HepG2 (cell line): ENCODE results near the gene STUB1. TPM values are rescaled to one million over a fixed set of nuclear protein-coding genes. Genes with fewer than 3 reads are reported as not detected.
A peak's percentile ranks its signal among the peaks of the same experiment; 100 is the strongest.

Experiments
- EEA1 ChIP-seq: sonication (generic); formaldehyde crosslinking; IDR thresholded peaks from 2 replicates; pipeline ENCODE4 v1.5.1; 2020; ENCODE audit warnings: mild to moderate bottlenecking, missing genetic modification reagents, borderline replicate concordance
- HDAC2 ChIP-seq: sonication (generic); formaldehyde crosslinking; IDR thresholded peaks from 2 replicates; pipeline ENCODE4 v1.4.0; 2020; ENCODE audit warnings: missing genetic modification reagents
- HDAC6 ChIP-seq: fragments of 200-600 bp; sonication (generic); IDR thresholded peaks from 2 replicates; pipeline ENCODE4 v1.7.0; 2017; ENCODE audit warnings: mild to moderate bottlenecking, antibody characterized with exemption, low read length, low read depth
- ZNF333 ChIP-seq: sonication (generic); formaldehyde crosslinking; IDR thresholded peaks from 2 replicates; pipeline ENCODE4 v1.4.0; 2020; ENCODE audit warnings: mild to moderate bottlenecking, missing genetic modification reagents, borderline replicate concordance
- ZNF543 ChIP-seq: sonication (generic); formaldehyde crosslinking; IDR thresholded peaks from 2 replicates; pipeline ENCODE4 v1.4.0; 2020; ENCODE audit warnings: mild to moderate bottlenecking, missing genetic modification reagents
- ZNF616 ChIP-seq: sonication (generic); formaldehyde crosslinking; IDR thresholded peaks from 2 replicates; pipeline ENCODE4 v1.5.0; 2020; ENCODE audit warnings: low read depth, mild to moderate bottlenecking, missing genetic modification reagents
- ZNF891 ChIP-seq: sonication (generic); formaldehyde crosslinking; IDR thresholded peaks from 2 replicates; pipeline ENCODE4 v1.5.0; 2020; ENCODE audit warnings: mild to moderate bottlenecking, missing genetic modification reagents
- ZSCAN31 ChIP-seq: sonication (generic); formaldehyde crosslinking; IDR thresholded peaks from 2 replicates; pipeline ENCODE4 v1.5.0; 2020; ENCODE audit warnings: low read depth, mild to moderate bottlenecking, missing genetic modification reagents
- polyA plus RNA-seq, 8 experiments: library from polyadenylated mRNA; depleted of rRNA in 3 of 8; stranded (reverse) in 7 of 8; unstranded in 1 of 8; fragments of >200 nt; fragmentation: Illumina TruSeq in 4 of 8; extraction: Trizol in 4 of 8; gene quantifications; 2 replicates each; pipeline versions ENCODE4 v1.2.1 to v1.2.3, GENCODE V29; 2011 to 2016; ENCODE audit warnings: low read depth in 4 of 8, missing spikeins in 1 of 8, mixed read lengths in 1 of 8; ENCODE audit not compliant: insufficient read depth in 1 of 8
- total RNA-seq, 5 experiments: library from RNA; depleted of rRNA; stranded (reverse); fragments of >200 nt; fragmentation: Illumina TruSeq; extraction: Trizol; gene quantifications; 2 replicates each; pipeline ENCODE4 v1.2.3, GENCODE V29; 2016; ENCODE audit warnings: low read depth in 1 of 5
- TF ChIP-seq, protein P1 (sequence below): IDR thresholded peaks from 2 replicates; pipeline ENCODE4 v1.6.1; 2016; ENCODE audit warnings: low read depth, control low read depth
- TF ChIP-seq, protein P2 (sequence below): sonication (generic); formaldehyde crosslinking; IDR thresholded peaks from 2 replicates; pipeline ENCODE4 v1.5.0; 2020; ENCODE audit warnings: missing genetic modification reagents
- TF ChIP-seq, protein P3 (sequence below): sonication (generic); formaldehyde crosslinking; IDR thresholded peaks from 2 replicates; pipeline ENCODE4 v1.8.0; 2023; ENCODE audit warnings: mild to moderate bottlenecking, missing genetic modification reagents
- TF ChIP-seq, protein P4 (sequence below): IDR thresholded peaks from 2 replicates; pipeline ENCODE4 v1.6.1; 2016; ENCODE audit warnings: missing compliant biosample characterization, missing genetic modification reagents, borderline replicate concordance
- TF ChIP-seq, protein P5 (sequence below): sonication (generic); formaldehyde crosslinking; IDR thresholded peaks from 2 replicates; pipeline ENCODE4 v1.5.0; 2020; ENCODE audit warnings: mild to moderate bottlenecking, missing genetic modification reagents
- TF ChIP-seq, protein P6 (sequence below): sonication (generic); formaldehyde crosslinking; IDR thresholded peaks from 2 replicates; pipeline ENCODE4 v1.5.0; 2020; ENCODE audit warnings: mild to moderate bottlenecking, missing genetic modification reagents
- TF ChIP-seq, protein P7 (sequence below): sonication (generic); formaldehyde crosslinking; IDR thresholded peaks from 2 replicates; pipeline ENCODE4 v1.8.1; 2023; ENCODE audit warnings: mild to moderate bottlenecking, moderate library complexity, missing genetic modification reagents

The STUB1 gene
- total and polyA plus RNA-seq, 2 of the 13 experiments (the other 11 are each of a cell fraction or from before 2014, with no cell fraction given), result 52.9 to 78.2 TPM

DNA sequence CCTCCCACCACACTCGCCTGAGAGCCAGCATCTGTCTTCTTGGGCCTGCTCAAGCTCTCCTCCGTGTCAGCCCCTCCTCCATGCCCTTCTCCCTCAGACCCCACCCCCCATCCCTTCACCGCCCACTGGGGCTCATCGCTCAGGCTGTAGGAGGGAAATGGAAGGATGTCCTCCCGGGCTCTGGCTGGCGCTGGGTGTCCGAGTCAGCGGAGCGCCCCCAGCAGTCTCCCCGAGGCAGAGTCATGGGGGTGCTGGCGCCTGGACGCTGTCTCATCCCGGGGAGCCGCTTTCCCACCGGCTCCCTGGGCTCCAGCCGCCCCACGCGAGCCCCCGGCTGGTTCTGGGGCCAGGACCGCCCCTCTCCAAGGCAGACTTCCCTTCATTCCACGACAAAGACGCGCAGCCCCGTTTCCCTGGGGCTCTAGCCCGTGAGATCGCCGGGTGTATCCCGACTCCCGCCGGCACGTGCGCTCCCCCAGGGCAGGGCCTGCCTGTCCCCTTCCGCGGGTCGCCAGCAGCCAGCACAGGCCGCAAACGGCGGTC lies 40.3 kb downstream of the STUB1 start (continued):
- TF ChIP-seq, protein P1, sequence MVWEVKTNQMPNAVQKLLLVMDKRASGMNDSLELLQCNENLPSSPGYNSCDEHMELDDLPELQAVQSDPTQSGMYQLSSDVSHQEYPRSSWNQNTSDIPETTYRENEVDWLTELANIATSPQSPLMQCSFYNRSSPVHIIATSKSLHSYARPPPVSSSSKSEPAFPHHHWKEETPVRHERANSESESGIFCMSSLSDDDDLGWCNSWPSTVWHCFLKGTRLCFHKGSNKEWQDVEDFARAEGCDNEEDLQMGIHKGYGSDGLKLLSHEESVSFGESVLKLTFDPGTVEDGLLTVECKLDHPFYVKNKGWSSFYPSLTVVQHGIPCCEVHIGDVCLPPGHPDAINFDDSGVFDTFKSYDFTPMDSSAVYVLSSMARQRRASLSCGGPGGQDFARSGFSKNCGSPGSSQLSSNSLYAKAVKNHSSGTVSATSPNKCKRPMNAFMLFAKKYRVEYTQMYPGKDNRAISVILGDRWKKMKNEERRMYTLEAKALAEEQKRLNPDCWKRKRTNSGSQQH (CRISPR knock-in tag), result no peak
- TF ChIP-seq, protein P2, sequence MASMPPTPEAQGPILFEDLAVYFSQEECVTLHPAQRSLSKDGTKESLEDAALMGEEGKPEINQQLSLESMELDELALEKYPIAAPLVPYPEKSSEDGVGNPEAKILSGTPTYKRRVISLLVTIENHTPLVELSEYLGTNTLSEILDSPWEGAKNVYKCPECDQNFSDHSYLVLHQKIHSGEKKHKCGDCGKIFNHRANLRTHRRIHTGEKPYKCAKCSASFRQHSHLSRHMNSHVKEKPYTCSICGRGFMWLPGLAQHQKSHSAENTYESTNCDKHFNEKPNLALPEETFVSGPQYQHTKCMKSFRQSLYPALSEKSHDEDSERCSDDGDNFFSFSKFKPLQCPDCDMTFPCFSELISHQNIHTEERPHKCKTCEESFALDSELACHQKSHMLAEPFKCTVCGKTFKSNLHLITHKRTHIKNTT (CRISPR knock-in tag), result no peak
- TF ChIP-seq ZNF891 (no peak), ZNF616 (CRISPR knock-in tag) (0 out of 2 replicates have a peak, but pooled peaks have one; percentile 10), EEA1 (CRISPR knock-in tag) (no peak), ZNF333 (CRISPR knock-in tag) (peak; percentile 39; the same call in 1 of the 2 replicates), ZSCAN31 (no peak), ZNF543 (no peak), HDAC2 (CRISPR knock-in tag) (no peak), HDAC6 (no peak)
- TF ChIP-seq, protein P3, sequence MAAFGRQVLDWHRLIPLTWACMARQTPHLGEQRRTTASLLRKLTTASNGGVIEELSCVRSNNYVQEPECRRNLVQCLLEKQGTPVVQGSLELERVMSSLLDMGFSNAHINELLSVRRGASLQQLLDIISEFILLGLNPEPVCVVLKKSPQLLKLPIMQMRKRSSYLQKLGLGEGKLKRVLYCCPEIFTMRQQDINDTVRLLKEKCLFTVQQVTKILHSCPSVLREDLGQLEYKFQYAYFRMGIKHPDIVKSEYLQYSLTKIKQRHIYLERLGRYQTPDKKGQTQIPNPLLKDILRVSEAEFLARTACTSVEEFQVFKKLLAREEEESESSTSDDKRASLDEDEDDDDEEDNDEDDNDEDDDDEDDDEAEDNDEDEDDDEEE, result no peak
- TF ChIP-seq, protein P4, sequence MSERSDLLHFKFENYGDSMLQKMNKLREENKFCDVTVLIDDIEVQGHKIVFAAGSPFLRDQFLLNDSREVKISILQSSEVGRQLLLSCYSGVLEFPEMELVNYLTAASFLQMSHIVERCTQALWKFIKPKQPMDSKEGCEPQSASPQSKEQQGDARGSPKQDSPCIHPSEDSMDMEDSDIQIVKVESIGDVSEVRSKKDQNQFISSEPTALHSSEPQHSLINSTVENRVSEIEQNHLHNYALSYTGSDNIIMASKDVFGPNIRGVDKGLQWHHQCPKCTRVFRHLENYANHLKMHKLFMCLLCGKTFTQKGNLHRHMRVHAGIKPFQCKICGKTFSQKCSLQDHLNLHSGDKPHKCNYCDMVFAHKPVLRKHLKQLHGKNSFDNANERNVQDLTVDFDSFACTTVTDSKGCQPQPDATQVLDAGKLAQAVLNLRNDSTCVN, result 0 out of 2 replicates have a peak, but pooled peaks have one; percentile 10
- TF ChIP-seq, protein P5, sequence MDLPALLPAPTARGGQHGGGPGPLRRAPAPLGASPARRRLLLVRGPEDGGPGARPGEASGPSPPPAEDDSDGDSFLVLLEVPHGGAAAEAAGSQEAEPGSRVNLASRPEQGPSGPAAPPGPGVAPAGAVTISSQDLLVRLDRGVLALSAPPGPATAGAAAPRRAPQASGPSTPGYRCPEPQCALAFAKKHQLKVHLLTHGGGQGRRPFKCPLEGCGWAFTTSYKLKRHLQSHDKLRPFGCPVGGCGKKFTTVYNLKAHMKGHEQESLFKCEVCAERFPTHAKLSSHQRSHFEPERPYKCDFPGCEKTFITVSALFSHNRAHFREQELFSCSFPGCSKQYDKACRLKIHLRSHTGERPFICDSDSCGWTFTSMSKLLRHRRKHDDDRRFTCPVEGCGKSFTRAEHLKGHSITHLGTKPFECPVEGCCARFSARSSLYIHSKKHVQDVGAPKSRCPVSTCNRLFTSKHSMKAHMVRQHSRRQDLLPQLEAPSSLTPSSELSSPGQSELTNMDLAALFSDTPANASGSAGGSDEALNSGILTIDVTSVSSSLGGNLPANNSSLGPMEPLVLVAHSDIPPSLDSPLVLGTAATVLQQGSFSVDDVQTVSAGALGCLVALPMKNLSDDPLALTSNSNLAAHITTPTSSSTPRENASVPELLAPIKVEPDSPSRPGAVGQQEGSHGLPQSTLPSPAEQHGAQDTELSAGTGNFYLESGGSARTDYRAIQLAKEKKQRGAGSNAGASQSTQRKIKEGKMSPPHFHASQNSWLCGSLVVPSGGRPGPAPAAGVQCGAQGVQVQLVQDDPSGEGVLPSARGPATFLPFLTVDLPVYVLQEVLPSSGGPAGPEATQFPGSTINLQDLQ (CRISPR knock-in tag), result no peak
- TF ChIP-seq, protein P6, sequence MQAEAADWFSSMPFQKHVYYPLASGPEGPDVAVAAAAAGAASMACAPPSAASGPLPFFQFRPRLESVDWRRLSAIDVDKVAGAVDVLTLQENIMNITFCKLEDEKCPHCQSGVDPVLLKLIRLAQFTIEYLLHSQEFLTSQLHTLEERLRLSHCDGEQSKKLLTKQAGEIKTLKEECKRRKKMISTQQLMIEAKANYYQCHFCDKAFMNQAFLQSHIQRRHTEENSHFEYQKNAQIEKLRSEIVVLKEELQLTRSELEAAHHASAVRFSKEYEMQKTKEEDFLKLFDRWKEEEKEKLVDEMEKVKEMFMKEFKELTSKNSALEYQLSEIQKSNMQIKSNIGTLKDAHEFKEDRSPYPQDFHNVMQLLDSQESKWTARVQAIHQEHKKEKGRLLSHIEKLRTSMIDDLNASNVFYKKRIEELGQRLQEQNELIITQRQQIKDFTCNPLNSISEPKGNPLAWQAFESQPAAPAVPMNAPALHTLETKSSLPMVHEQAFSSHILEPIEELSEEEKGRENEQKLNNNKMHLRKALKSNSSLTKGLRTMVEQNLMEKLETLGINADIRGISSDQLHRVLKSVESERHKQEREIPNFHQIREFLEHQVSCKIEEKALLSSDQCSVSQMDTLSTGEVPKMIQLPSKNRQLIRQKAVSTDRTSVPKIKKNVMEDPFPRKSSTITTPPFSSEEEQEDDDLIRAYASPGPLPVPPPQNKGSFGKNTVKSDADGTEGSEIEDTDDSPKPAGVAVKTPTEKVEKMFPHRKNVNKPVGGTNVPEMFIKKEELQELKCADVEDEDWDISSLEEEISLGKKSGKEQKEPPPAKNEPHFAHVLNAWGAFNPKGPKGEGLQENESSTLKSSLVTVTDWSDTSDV (CRISPR knock-in tag), result no peak
- TF ChIP-seq, protein P7, sequence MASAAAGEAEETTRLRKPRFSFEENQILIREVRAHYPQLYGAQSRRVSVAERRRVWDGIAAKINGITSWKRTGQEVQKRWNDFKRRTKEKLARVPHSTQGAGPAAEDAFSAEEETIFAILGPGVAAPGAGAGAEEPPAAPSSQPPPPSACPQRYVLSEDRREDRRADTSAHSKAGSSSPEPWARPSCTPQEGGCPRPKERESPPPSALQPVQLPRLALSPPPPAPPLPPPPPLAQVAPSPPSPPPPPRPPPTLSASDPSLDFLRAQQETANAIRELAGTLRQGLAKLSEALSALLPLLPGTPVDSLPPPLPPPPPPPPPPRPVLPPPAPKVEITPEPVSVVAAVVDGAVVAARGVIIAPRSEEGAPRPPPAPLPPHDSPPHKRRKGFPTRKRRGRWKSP (CRISPR knock-in tag), result no peak
